Glomerular endothelial cell (primary cell): ENCODE measurements around the gene HCAR1. TPM values are rescaled to one million over a fixed set of nuclear protein-coding genes. Genes with fewer than 3 reads are reported as not detected.

ENCODE experiments used
- total RNA-seq: library from RNA; depleted of rRNA; stranded (reverse); fragments of >200 nt; gene quantifications from 2 replicates; pipeline ENCODE4 v1.2.3, GENCODE V29; 2015

HCAR1 gene
- total RNA-seq, 1 donor from 2014 or later, result 0.18 TPM

Other genes starting within 250 kb of the HCAR1 start
- 9.6 and 20.8 TPM in 2 replicates for gene ZCCHC8, start 229.9 kb downstream of the HCAR1 start, total RNA-seq
- 31.4 and 42.0 TPM in 2 replicates for gene RSRC2, start 203.9 kb downstream of the HCAR1 start, total RNA-seq
- 10.9 and 20.4 TPM in 2 replicates for gene KNTC1, start 203.6 kb downstream of the HCAR1 start, total RNA-seq
- not detected in 2 replicates for gene HCAR2, start 27.5 kb downstream of the HCAR1 start, total RNA-seq
- gene HCAR3, start 14.0 kb downstream of the HCAR1 start, total RNA-seq, result not detected in 2 replicates
- 33.4 and 34.3 TPM in 2 replicates for gene DENR, start 22.0 kb upstream of the HCAR1 start, total RNA-seq
- gene CCDC62, start 43.7 kb upstream of the HCAR1 start, total RNA-seq, result 0.15 and 0.23 TPM in 2 replicates
- 85.1 and 143 TPM in 2 replicates for gene HIP1R, start 104.6 kb upstream of the HCAR1 start, total RNA-seq
- 49.3 and 66.9 TPM in 2 replicates for gene VPS37B, start 165.3 kb upstream of the HCAR1 start, total RNA-seq
- gene ABCB9, start 235.6 kb upstream of the HCAR1 start, total RNA-seq, result 6.2 and 14.3 TPM in 2 replicates
- gene OGFOD2, start 244.4 kb upstream of the HCAR1 start, total RNA-seq, result 8.8 and 10.6 TPM in 2 replicates
- gene ARL6IP4, start 249.8 kb upstream of the HCAR1 start, total RNA-seq, result 189 and 247 TPM in 2 replicates